ENCODE data around the gene TSR3.

- TF ChIP-seq, protein P1, sequence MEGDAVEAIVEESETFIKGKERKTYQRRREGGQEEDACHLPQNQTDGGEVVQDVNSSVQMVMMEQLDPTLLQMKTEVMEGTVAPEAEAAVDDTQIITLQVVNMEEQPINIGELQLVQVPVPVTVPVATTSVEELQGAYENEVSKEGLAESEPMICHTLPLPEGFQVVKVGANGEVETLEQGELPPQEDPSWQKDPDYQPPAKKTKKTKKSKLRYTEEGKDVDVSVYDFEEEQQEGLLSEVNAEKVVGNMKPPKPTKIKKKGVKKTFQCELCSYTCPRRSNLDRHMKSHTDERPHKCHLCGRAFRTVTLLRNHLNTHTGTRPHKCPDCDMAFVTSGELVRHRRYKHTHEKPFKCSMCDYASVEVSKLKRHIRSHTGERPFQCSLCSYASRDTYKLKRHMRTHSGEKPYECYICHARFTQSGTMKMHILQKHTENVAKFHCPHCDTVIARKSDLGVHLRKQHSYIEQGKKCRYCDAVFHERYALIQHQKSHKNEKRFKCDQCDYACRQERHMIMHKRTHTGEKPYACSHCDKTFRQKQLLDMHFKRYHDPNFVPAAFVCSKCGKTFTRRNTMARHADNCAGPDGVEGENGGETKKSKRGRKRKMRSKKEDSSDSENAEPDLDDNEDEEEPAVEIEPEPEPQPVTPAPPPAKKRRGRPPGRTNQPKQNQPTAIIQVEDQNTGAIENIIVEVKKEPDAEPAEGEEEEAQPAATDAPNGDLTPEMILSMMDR (conservative IDR thresholded peaks at IDR 0.05; ENCODE audit: low read length) = no peak
- TF ChIP-seq EZH2phosphoT487 (IDR thresholded peaks at IDR 0.05; ENCODE audit: borderline replicate concordance) = no peak
Measured at GRCh38 chr16:1349951-1350350, 1.7 kb downstream of the TSR3 start.

All from Loucy (cell line).